GM23338 (cell line): ENCODE measurements around the gene STAMBPL1. TPM values are rescaled to one million over a fixed set of nuclear protein-coding genes. Genes with fewer than 3 reads are reported as not detected.

Experiments used
- ATAC-seq: fragments of 200-7000 bp; cut with Tn5 transposase; 3 replicates; pipeline ENCODE4 v1.9.1; 2020
- DNase-seq: peaks from one replicate; pipeline ENCODE4 v3.0.0-alpha.2; 2015; ENCODE audit warnings: low spot score
- H2AFZ ChIP-seq: fragments of 200-600 bp; sonication (generic); 2 replicates; pipeline ENCODE4 v1.8.0; 2016; ENCODE audit warnings: antibody characterized with exemption, mild to moderate bottlenecking, moderate library complexity
- H3F3A ChIP-seq: fragments of 200-600 bp; sonication (generic); replicated peaks from 2 replicates; pipeline ENCODE4 v1.8.0; 2017; ENCODE audit warnings: antibody characterized with exemption, mixed run types, low read depth
- H3K27ac ChIP-seq: fragments of 200-600 bp; sonication (generic); 2 replicates; pipeline ENCODE4 v1.6.1; 2016; ENCODE audit warnings: low read depth
- H3K27me3 ChIP-seq: fragments of 200-600 bp; sonication (generic); 2 replicates; pipeline ENCODE4 v1.8.0; 2016; ENCODE audit warnings: mild to moderate bottlenecking, mixed run types, moderate library complexity; ENCODE audit not compliant: insufficient read depth
- H3K36me3 ChIP-seq: fragments of 200-600 bp; sonication (generic); 2 replicates; pipeline ENCODE4 v1.8.0; 2016; ENCODE audit warnings: mild to moderate bottlenecking; ENCODE audit not compliant: insufficient read depth
- H3K4me1 ChIP-seq: fragments of 200-600 bp; sonication (generic); 2 replicates; pipeline ENCODE4 v1.8.0; 2016; ENCODE audit warnings: mild to moderate bottlenecking, moderate library complexity; ENCODE audit not compliant: insufficient read depth
- H3K4me2 ChIP-seq: fragments of 200-600 bp; sonication (generic); 2 replicates; pipeline ENCODE4 v1.7.1; 2017; ENCODE audit warnings: mixed run types
- H3K4me3 ChIP-seq: fragments of 200-600 bp; sonication (generic); 2 replicates; pipeline ENCODE4 v1.6.1; 2016; ENCODE audit warnings: mixed run types
- H3K79me2 ChIP-seq: fragments of 200-600 bp; sonication (generic); replicated peaks from 2 replicates; pipeline ENCODE4 v1.8.0; 2017; ENCODE audit warnings: mild to moderate bottlenecking; ENCODE audit not compliant: insufficient read depth
- H3K9me2 ChIP-seq: fragments of 200-600 bp; sonication (generic); 2 replicates; pipeline ENCODE4 v1.8.0; 2017; ENCODE audit not compliant: insufficient read depth
- H4K20me1 ChIP-seq: fragments of 200-600 bp; sonication (generic); replicated peaks from 2 replicates; pipeline ENCODE4 v1.8.0; 2017; ENCODE audit warnings: mild to moderate bottlenecking; ENCODE audit not compliant: insufficient read depth
- H3K27ac Mint-ChIP-seq: 2 replicates; pipeline ENCODE4 v1.8.0; 2020; ENCODE audit warnings: inconsistent platforms, mild to moderate bottlenecking, moderate library complexity, mixed read lengths
- H3K27me3 Mint-ChIP-seq: 3 replicates; pipeline ENCODE4 v1.8.0; 2022; ENCODE audit warnings: low read depth, mild to moderate bottlenecking, moderate library complexity, mixed read lengths, inconsistent platforms; ENCODE audit not compliant: insufficient read depth, poor library complexity
- H3K36me3 Mint-ChIP-seq: 3 replicates; pipeline ENCODE4 v1.8.0; 2021; ENCODE audit warnings: low read depth, mild to moderate bottlenecking, inconsistent platforms, moderate library complexity, mixed read lengths
- H3K4me1 Mint-ChIP-seq: 3 replicates; pipeline ENCODE4 v1.8.0; 2020; ENCODE audit warnings: mild to moderate bottlenecking, inconsistent platforms, mixed read lengths
- H3K4me3 Mint-ChIP-seq: 3 replicates; pipeline ENCODE4 v1.8.0; 2021; ENCODE audit warnings: moderate library complexity, mild to moderate bottlenecking, inconsistent platforms, mixed read lengths
- H3K9me3 Mint-ChIP-seq: 3 replicates; pipeline ENCODE4 v1.8.0; 2020; ENCODE audit warnings: moderate library complexity, mild to moderate bottlenecking, inconsistent platforms, mixed read lengths
- JUNB ChIP-seq: IDR thresholded peaks from one replicate; pipeline ENCODE4 v1.6.1; 2016; ENCODE audit warnings: antibody characterized with exemption; ENCODE audit not compliant: unreplicated experiment
- STAT1 ChIP-seq: IDR thresholded peaks from one replicate; pipeline ENCODE4 v1.6.1; 2016; ENCODE audit warnings: antibody characterized with exemption; ENCODE audit not compliant: unreplicated experiment
- ZNF114 ChIP-seq: fragments of 250-450 bp; sonication (Bioruptor Pico); IDR thresholded peaks from 2 replicates; pipeline ENCODE4 v1.5.0; 2020; ENCODE audit warnings: mild to moderate bottlenecking, moderate library complexity
- ZNF331 ChIP-seq: fragments of 250-450 bp; sonication (Bioruptor Pico); IDR thresholded peaks from 2 replicates; pipeline ENCODE4 v1.5.0; 2020; ENCODE audit warnings: low read depth, mild to moderate bottlenecking, moderate library complexity
- polyA plus RNA-seq: library from polyadenylated mRNA; unstranded; fragments of >200 nt; fragmentation: Nextera tagmentation; extraction: Ambion mirVana; gene quantifications from 2 replicates; pipeline ENCODE4 v1.2.1, GENCODE V29; 2016
- total RNA-seq: library from RNA; depleted of rRNA; stranded (reverse); fragments of >200 nt; shearing (Covaris generic); gene quantifications from 2 replicates; pipeline ENCODE4 v1.2.3, GENCODE V29; 2014
- TF ChIP-seq, protein P1 (sequence below): fragments of 250-450 bp; sonication (Bioruptor Pico); IDR thresholded peaks from 2 replicates; pipeline ENCODE4 v1.5.0; 2020; ENCODE audit warnings: mild to moderate bottlenecking, moderate library complexity
- TF ChIP-seq, protein P2 (sequence below): IDR thresholded peaks from 2 replicates; pipeline ENCODE4 v1.6.1; 2016; ENCODE audit warnings: antibody characterized with exemption

Gene STAMBPL1
- total and polyA plus RNA-seq, 2 experiments from 2014 or later, result 2.5 to 11.5 TPM

DNA sequence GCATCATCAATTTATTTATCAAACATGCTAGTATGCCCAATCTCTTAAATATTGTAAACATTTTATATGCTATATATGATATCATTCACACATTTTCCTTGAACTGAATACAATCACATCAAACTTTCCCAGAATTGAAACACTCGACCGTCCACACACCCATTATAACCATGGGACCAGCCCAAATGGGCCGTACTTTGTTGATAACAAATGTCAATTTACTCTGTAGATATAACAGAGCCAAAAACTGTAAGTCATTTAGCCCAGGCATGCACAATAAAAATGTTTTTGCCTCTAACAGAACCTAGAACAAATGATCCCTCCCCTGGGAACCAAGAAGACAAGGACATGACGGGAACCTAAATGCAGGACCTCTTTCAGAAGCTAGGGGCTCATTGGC, 27.7 kb upstream of the STAMBPL1 start (continued):
- TF ChIP-seq, protein P1, sequence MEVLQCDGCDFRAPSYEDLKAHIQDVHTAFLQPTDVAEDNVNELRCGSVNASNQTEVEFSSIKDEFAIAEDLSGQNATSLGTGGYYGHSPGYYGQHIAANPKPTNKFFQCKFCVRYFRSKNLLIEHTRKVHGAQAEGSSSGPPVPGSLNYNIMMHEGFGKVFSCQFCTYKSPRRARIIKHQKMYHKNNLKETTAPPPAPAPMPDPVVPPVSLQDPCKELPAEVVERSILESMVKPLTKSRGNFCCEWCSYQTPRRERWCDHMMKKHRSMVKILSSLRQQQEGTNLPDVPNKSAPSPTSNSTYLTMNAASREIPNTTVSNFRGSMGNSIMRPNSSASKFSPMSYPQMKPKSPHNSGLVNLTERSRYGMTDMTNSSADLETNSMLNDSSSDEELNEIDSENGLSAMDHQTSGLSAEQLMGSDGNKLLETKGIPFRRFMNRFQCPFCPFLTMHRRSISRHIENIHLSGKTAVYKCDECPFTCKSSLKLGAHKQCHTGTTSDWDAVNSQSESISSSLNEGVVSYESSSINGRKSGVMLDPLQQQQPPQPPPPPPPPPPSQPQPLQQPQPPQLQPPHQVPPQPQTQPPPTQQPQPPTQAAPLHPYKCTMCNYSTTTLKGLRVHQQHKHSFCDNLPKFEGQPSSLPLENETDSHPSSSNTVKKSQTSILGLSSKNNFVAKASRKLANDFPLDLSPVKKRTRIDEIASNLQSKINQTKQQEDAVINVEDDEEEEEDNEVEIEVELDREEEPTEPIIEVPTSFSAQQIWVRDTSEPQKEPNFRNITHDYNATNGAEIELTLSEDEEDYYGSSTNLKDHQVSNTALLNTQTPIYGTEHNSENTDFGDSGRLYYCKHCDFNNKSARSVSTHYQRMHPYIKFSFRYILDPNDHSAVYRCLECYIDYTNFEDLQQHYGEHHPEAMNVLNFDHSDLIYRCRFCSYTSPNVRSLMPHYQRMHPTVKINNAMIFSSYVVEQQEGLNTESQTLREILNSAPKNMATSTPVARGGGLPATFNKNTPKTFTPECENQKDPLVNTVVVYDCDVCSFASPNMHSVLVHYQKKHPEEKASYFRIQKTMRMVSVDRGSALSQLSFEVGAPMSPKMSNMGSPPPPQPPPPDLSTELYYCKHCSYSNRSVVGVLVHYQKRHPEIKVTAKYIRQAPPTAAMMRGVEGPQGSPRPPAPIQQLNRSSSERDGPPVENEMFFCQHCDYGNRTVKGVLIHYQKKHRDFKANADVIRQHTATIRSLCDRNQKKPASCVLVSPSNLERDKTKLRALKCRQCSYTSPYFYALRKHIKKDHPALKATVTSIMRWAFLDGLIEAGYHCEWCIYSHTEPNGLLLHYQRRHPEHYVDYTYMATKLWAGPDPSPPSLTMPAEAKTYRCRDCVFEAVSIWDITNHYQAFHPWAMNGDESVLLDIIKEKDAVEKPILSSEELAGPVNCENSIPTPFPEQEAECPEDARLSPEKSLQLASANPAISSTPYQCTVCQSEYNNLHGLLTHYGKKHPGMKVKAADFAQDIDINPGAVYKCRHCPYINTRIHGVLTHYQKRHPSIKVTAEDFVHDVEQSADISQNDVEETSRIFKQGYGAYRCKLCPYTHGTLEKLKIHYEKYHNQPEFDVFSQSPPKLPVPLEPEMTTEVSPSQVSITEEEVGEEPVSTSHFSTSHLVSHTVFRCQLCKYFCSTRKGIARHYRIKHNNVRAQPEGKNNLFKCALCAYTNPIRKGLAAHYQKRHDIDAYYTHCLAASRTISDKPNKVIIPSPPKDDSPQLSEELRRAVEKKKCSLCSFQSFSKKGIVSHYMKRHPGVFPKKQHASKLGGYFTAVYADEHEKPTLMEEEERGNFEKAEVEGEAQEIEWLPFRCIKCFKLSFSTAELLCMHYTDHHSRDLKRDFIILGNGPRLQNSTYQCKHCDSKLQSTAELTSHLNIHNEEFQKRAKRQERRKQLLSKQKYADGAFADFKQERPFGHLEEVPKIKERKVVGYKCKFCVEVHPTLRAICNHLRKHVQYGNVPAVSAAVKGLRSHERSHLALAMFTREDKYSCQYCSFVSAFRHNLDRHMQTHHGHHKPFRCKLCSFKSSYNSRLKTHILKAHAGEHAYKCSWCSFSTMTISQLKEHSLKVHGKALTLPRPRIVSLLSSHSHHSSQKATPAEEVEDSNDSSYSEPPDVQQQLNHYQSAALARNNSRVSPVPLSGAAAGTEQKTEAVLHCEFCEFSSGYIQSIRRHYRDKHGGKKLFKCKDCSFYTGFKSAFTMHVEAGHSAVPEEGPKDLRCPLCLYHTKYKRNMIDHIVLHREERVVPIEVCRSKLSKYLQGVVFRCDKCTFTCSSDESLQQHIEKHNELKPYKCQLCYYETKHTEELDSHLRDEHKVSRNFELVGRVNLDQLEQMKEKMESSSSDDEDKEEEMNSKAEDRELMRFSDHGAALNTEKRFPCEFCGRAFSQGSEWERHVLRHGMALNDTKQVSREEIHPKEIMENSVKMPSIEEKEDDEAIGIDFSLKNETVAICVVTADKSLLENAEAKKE (CRISPR knock-in tag), result no peak
- TF ChIP-seq, protein P2, sequence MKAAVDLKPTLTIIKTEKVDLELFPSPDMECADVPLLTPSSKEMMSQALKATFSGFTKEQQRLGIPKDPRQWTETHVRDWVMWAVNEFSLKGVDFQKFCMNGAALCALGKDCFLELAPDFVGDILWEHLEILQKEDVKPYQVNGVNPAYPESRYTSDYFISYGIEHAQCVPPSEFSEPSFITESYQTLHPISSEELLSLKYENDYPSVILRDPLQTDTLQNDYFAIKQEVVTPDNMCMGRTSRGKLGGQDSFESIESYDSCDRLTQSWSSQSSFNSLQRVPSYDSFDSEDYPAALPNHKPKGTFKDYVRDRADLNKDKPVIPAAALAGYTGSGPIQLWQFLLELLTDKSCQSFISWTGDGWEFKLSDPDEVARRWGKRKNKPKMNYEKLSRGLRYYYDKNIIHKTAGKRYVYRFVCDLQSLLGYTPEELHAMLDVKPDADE, result no peak
- no peak for TF ChIP-seq JUNB
- no peak for TF ChIP-seq ZNF331 (CRISPR knock-in tag)
- TF ChIP-seq STAT1, result no peak

DNA sequence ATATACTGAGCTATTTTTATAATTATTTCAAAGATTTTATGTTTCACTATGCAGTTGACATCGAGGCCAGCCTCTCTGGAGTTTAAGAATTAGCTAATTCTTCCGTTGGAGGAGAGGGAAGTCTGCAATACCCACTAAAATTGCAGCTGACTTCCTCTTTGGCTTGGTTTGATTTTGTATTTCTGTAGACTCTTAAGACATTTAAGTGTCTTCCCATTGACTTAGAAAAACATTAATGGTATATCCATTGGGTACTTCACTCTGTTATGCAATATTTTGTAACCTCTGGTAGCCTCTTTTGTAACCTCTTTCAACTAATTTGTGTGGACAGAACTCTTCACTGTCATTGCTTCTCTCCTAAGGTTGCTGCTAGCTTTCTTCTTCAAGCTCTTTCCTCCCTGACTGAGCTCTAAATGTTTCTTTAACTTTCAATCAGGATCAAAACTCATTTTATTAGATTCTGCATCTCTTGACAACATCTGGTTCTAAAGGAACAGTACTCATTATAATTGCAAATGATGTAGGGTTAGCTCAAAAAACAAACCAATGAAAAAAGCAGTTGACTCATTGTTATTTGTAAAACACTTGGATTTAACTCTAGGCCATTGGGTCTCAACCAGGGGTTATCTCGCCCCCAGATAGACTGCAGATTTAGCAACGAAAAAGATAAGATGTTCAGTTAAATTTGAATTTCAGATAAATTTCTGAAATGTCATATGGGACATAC, 26.7 kb upstream of the STAMBPL1 start:
- Mint-ChIP-seq H3K9me3 (no peaks in the 10 kb centered on the region), H3K4me1 (peaks cover 18% of the 10 kb centered on the region), H3K27me3 (peaks cover 2% of the 10 kb centered on the region), H3K27ac (no peak overlapping the region), H3K36me3 (no peaks in the 10 kb centered on the region), H3K4me3 (no peak overlapping the region)
- H3K79me2 ChIP-seq, result no peaks in the 10 kb centered on the region
- H3K4me3 ChIP-seq, result no peak overlapping the region
- no peaks in the 10 kb centered on the region for H3K36me3 ChIP-seq
- H4K20me1 ChIP-seq, result no peaks in the 10 kb centered on the region
- no peaks in the 10 kb centered on the region for H3F3A ChIP-seq
- H2AFZ ChIP-seq, result no peak overlapping the region
- no peak for TF ChIP-seq ZNF114 (CRISPR knock-in tag)
- TF ChIP-seq, protein P2, result no peak
- H3K4me1 ChIP-seq, result peaks cover 20% of the 10 kb centered on the region
- no peak overlapping the region for H3K27ac ChIP-seq
- ATAC-seq, result no peak
- H3K27me3 ChIP-seq, result no peaks in the 10 kb centered on the region
- H3K4me2 ChIP-seq, result no peak overlapping the region
- H3K9me2 ChIP-seq, result no peaks in the 10 kb centered on the region
- no peak for DNase-seq
